ENCODE measurements around the gene CENPK.
"Not testable (repeated sequence)": the region's sequence is repeated elsewhere in the genome, so short reads cannot be mapped to it uniquely, and the experiment has no call there.

Gene CENPK

GRCh38 chr5:65562731-65563701, at the start of gene CENPK, which contains the start of gene PPWD1:
TSS of gene CENPK (minus strand) at chr5:65563168. CDS start at chr5:65554907, 8,261 bp downstream.
TSS of gene PPWD1 (plus strand) at chr5:65563296. CDS start at chr5:65563311, 15 bp downstream.
- peak; percentile 67 to 85 (median 84) for DNase-seq (ENCODE audit: low read depth in 2 of 3, low spot score in 2 of 3)

GRCh38 chr5:65612298-65612907, 49.4 kb upstream of the CENPK start:
- no peak for DNase-seq (ENCODE audit: low read depth in 2 of 3, low spot score in 2 of 3)

- DNase-seq (ENCODE audit: low read depth in 2 of 3, low spot score in 2 of 3) = no peak
These were observed 48.6 kb upstream of the CENPK start for GRCh38 chr5:65611524-65611923.

- DNase-seq (ENCODE audit: low read depth in 2 of 3, low spot score in 2 of 3) = not testable (repeated sequence)
These were observed 38.8 kb upstream of the CENPK start for GRCh38 chr5:65601761-65602160.

- no peak for DNase-seq (ENCODE audit: low read depth in 2 of 3, low spot score in 2 of 3)
These were observed 25.7 kb upstream of the CENPK start for GRCh38 chr5:65588694-65589093.

GRCh38 chr5:65577141-65577540, 14.2 kb upstream of the CENPK start:
- DNase-seq (ENCODE audit: low read depth in 2 of 3, low spot score in 2 of 3) = no peak

- DNase-seq (ENCODE audit: low read depth in 2 of 3, low spot score in 2 of 3) = no peak
These were observed 7.7 kb upstream of the CENPK start for GRCh38 chr5:65570598-65571226.

GRCh38 chr5:65566505-65566904, 3.5 kb upstream of the CENPK start:
- DNase-seq (ENCODE audit: low read depth in 2 of 3, low spot score in 2 of 3) = no peak

GRCh38 chr5:65563777-65564176, 809 bp upstream of the CENPK start:
- DNase-seq (ENCODE audit: low read depth in 2 of 3, low spot score in 2 of 3) = no peak

- no peak for DNase-seq (ENCODE audit: low read depth in 2 of 3, low spot score in 2 of 3)
These were observed 6.2 kb downstream of the CENPK start for GRCh38 chr5:65556718-65557117.

GRCh38 chr5:65556181-65556580, 6.8 kb downstream of the CENPK start:
- no peak for DNase-seq (ENCODE audit: low read depth in 2 of 3, low spot score in 2 of 3)

- DNase-seq (ENCODE audit: low read depth in 2 of 3, low spot score in 2 of 3) = no peak
These were observed 7.7 kb downstream of the CENPK start for GRCh38 chr5:65555287-65555686.

- DNase-seq (ENCODE audit: low read depth in 2 of 3, low spot score in 2 of 3) = no peak
These were observed 9.0 kb downstream of the CENPK start for GRCh38 chr5:65553941-65554340.

- no peak for DNase-seq (ENCODE audit: low read depth in 2 of 3, low spot score in 2 of 3)
These were observed 14.7 kb downstream of the CENPK start for GRCh38 chr5:65548281-65548680.

- DNase-seq (ENCODE audit: low read depth in 2 of 3, low spot score in 2 of 3) = no peak
These were observed 16.8 kb downstream of the CENPK start for GRCh38 chr5:65546141-65546540.

- no peak for DNase-seq (ENCODE audit: low read depth in 2 of 3, low spot score in 2 of 3)
These were observed 18.5 kb downstream of the CENPK start for GRCh38 chr5:65544473-65544872.

- no peak for DNase-seq (ENCODE audit: low read depth in 2 of 3, low spot score in 2 of 3)
These were observed 23.1 kb downstream of the CENPK start for GRCh38 chr5:65539827-65540226.

- no peak for DNase-seq (ENCODE audit: low read depth in 2 of 3, low spot score in 2 of 3)
These were observed 27.4 kb downstream of the CENPK start for GRCh38 chr5:65535529-65535987.

- DNase-seq (ENCODE audit: low read depth in 2 of 3, low spot score in 2 of 3) = no peak
These were observed 32.1 kb downstream of the CENPK start for GRCh38 chr5:65530904-65531303.

GRCh38 chr5:65525726-65526125, 37.2 kb downstream of the CENPK start:
- no peak for DNase-seq (ENCODE audit: low read depth in 2 of 3, low spot score in 2 of 3)

- no peak for DNase-seq (ENCODE audit: low read depth in 2 of 3, low spot score in 2 of 3)
These were observed 50.6 kb downstream of the CENPK start for GRCh38 chr5:65512170-65512937.

Data from activated CD8-positive, alpha-beta memory T cell treated with anti-CD3 and anti-CD28 coated beads for 48 hours (primary cell).